Gastrocnemius medialis (tissue), 4 donors: ENCODE measurements around the gene PRMT7. TPM values are rescaled to one million over a fixed set of nuclear protein-coding genes. Genes with fewer than 3 reads are reported as not detected.

Experiments used
- ATAC-seq, 2 donors: fragments of 150-250 bp; one replicate each; pipeline ENCODE4 v1.9.1; 2016
- DNase-seq, 2 donors: peaks; one replicate each; pipeline ENCODE4 v3.0.0-alpha.2; 2019
- H3K27ac ChIP-seq, 4 donors: fragments of 200-600 bp; sonication (generic); 1 replicate in 1 of 4; 2 replicates in 3 of 4; pipeline ENCODE4 v1.5.1; 2016 to 2018; ENCODE audit warnings: mild to moderate bottlenecking in 2 of 4, moderate library complexity in 1 of 4
- H3K27me3 ChIP-seq, 3 donors: fragments of 200-600 bp; sonication (generic) in 2 of 3; 1 replicate in 1 of 3; 2 replicates in 2 of 3; pipeline versions ENCODE4 v1.5.1 to v1.6.0; 2016 to 2019; ENCODE audit warnings: mild to moderate bottlenecking in 1 of 3, moderate library complexity in 1 of 3
- H3K36me3 ChIP-seq, 2 donors: fragments of 200-600 bp; sonication (generic) in 1 of 2; one replicate each; pipeline ENCODE4 v1.5.1; 2017 to 2018
- H3K4me1 ChIP-seq, 2 donors: fragments of 200-600 bp; sonication (generic) in 1 of 2; one replicate each; pipeline ENCODE4 v1.5.1; 2016 to 2017; ENCODE audit warnings: mild to moderate bottlenecking in 2 of 2
- H3K4me3 ChIP-seq, 4 donors: fragments of 200-600 bp; sonication (generic) in 3 of 4; 1 replicate in 1 of 4; 2 replicates in 3 of 4; pipeline ENCODE4 v1.5.1; 2016 to 2019; ENCODE audit warnings: mild to moderate bottlenecking in 2 of 4
- H3K9me3 ChIP-seq, 3 donors: fragments of 200-600 bp; sonication (generic) in 2 of 3; 1 replicate in 1 of 3; 2 replicates in 2 of 3; pipeline ENCODE4 v1.5.1; 2016 to 2019
- CTCF ChIP-seq, 5 experiments: fragments of 450-650 bp in 3 of 5; fragments of 200-600 bp in 2 of 5; sonication (generic) in 2 of 5; IDR thresholded peaks in 4 of 5; conservative IDR thresholded peaks in 1 of 5; 1 replicate in 4 of 5; 2 replicates in 1 of 5; pipeline ENCODE4 v1.5.1; 2016 to 2019; ENCODE audit warnings: antibody characterized with exemption in 5 of 5, mild to moderate bottlenecking in 3 of 5, moderate library complexity in 3 of 5
- POLR2A ChIP-seq, 2 donors: fragments of 450-650 bp; IDR thresholded peaks; one replicate each; pipeline ENCODE4 v1.6.1; 2017; ENCODE audit warnings: antibody characterized with exemption in 2 of 2, mild to moderate bottlenecking in 2 of 2, moderate library complexity in 2 of 2
- in situ Hi-C, 4 donors: fragments of 200-750 bp; cut with MboI; loops; one replicate each; pipeline versions ENCODE4 v1.15.0 to v1.8.0; 2017; ENCODE audit warnings: low sequenced_read_pairs in 4 of 4
- intact Hi-C: fragments of 100-400 bp; cut with DNase I; formaldehyde crosslinking; loops from one replicate; pipeline ENCODE4 v1.15.1; 2023; ENCODE audit warnings: low total_unique reads
- total RNA-seq, 4 donors: library from RNA; depleted of rRNA; stranded (reverse); fragments of >200 nt; gene quantifications; one replicate each; pipeline versions ENCODE4 v1.1.0 to v1.2.3, GENCODE V29; 2016

PRMT7 gene
- total RNA-seq, 4 donors from 2014 or later = 22.2 to 41.0 (median 32.8) TPM

- no peak for ATAC-seq
- peaks cover 0 to 3% (median 0%) of the 10 kb centered on the region in 3 donors for H3K27me3 ChIP-seq
Observed at GRCh38 chr16:68367030-68367429, 56.2 kb downstream of the PRMT7 start.

GRCh38 chr16:68367440-68367839 is 56.6 kb downstream of the PRMT7 start:
- intact Hi-C loops = no loop called here
- H3K9me3 ChIP-seq = no peaks in the 10 kb centered on the region
- ATAC-seq (no peak), DNase-seq (no peak)
- no peak overlapping the region for H3K4me3 ChIP-seq
- H3K36me3 ChIP-seq = no peaks in the 10 kb centered on the region
- TF ChIP-seq CTCF (IDR thresholded peaks at IDR 0.05 in 4 of 5, conservative IDR thresholded peaks at IDR 0.05 in 1 of 5) (no peak), POLR2A (IDR thresholded peaks at IDR 0.05) (no peak)
- no peak overlapping the region for H3K27ac ChIP-seq
- in situ Hi-C loops = no loop called here
- H3K27me3 ChIP-seq = peaks cover 0 to 3% (median 0%) of the 10 kb centered on the region in 3 donors
- H3K4me1 ChIP-seq = peaks cover 0 to 7% of the 10 kb centered on the region in 2 donors

More at GRCh38 chr16:68367030-68367429, 56.2 kb downstream of the PRMT7 start:
- no peaks in the 10 kb centered on the region for H3K36me3 ChIP-seq
- no peaks in the 10 kb centered on the region for H3K9me3 ChIP-seq
- intact Hi-C loops = no loop called here
- H3K27ac ChIP-seq = no peak overlapping the region
- TF ChIP-seq CTCF (IDR thresholded peaks at IDR 0.05 in 4 of 5, conservative IDR thresholded peaks at IDR 0.05 in 1 of 5) (peak in 2 of 5 experiments; percentile 28 to 39), POLR2A (IDR thresholded peaks at IDR 0.05) (no peak)
- no peak for DNase-seq
- no peak overlapping the region for H3K4me3 ChIP-seq
- H3K4me1 ChIP-seq = peaks cover 0 to 7% of the 10 kb centered on the region in 2 donors
- in situ Hi-C loops = no loop called here

- in situ Hi-C loops = no loop called here
- H3K4me1 ChIP-seq = peaks cover 0 to 7% of the 10 kb centered on the region in 2 donors
- no peaks in the 10 kb centered on the region for H3K9me3 ChIP-seq
- no peak overlapping the region for H3K4me3 ChIP-seq
- ATAC-seq (no peak), DNase-seq (no peak)
- intact Hi-C loops = no loop called here
- no peaks in the 10 kb centered on the region for H3K36me3 ChIP-seq
- TF ChIP-seq CTCF (IDR thresholded peaks at IDR 0.05 in 4 of 5, conservative IDR thresholded peaks at IDR 0.05 in 1 of 5) (no peak), POLR2A (IDR thresholded peaks at IDR 0.05) (no peak)
- H3K27me3 ChIP-seq = peaks cover 0 to 3% (median 0%) of the 10 kb centered on the region in 3 donors
- no peak overlapping the region for H3K27ac ChIP-seq
Observed at GRCh38 chr16:68367891-68368290, 57.1 kb downstream of the PRMT7 start.

GRCh38 chr16:68368301-68368888 is 57.6 kb downstream of the PRMT7 start:
- in situ Hi-C loops (no loop called here), intact Hi-C loops (no loop called here)
- Histone ChIP-seq H3K27ac (no peak overlapping the region), H3K4me1 (peaks cover 0 to 7% of the 10 kb centered on the region in 2 donors), H3K9me3 (no peaks in the 10 kb centered on the region), H3K36me3 (no peaks in the 10 kb centered on the region), H3K4me3 (no peak overlapping the region), H3K27me3 (peaks cover 0 to 3% (median 0%) of the 10 kb centered on the region in 3 donors)
- TF ChIP-seq POLR2A (IDR thresholded peaks at IDR 0.05) (no peak), CTCF (IDR thresholded peaks at IDR 0.05 in 4 of 5, conservative IDR thresholded peaks at IDR 0.05 in 1 of 5) (no peak)
- no peak for ATAC-seq
- DNase-seq = no peak

GRCh38 chr16:68369168-68369567 is 58.3 kb downstream of the PRMT7 start:
- H3K4me3 ChIP-seq = no peak overlapping the region
- intact Hi-C loops = no loop called here
- ATAC-seq (no peak), DNase-seq (no peak)
- H3K4me1 ChIP-seq = peaks cover 0 to 7% of the 10 kb centered on the region in 2 donors
- in situ Hi-C loops = no loop called here
- no peaks in the 10 kb centered on the region for H3K36me3 ChIP-seq
- peaks cover 0 to 3% (median 0%) of the 10 kb centered on the region in 3 donors for H3K27me3 ChIP-seq
- no peak overlapping the region for H3K27ac ChIP-seq
- no peaks in the 10 kb centered on the region for H3K9me3 ChIP-seq
- TF ChIP-seq POLR2A (IDR thresholded peaks at IDR 0.05) (no peak), CTCF (IDR thresholded peaks at IDR 0.05 in 4 of 5, conservative IDR thresholded peaks at IDR 0.05 in 1 of 5) (no peak)
